GM19099 (cell line): ENCODE results near the gene PXK.

Source experiments
- POLR2A ChIP-seq: IDR thresholded peaks from 3 replicates; pipeline ENCODE4 v1.6.1; 2011; ENCODE audit warnings: low read depth; ENCODE audit not compliant: insufficient read length; ENCODE audit errors: extremely low read depth

The PXK gene

GRCh38 chr3:58334506-58334884, 1.8 kb downstream of the PXK start:
- no peak for TF ChIP-seq POLR2A

DNA sequence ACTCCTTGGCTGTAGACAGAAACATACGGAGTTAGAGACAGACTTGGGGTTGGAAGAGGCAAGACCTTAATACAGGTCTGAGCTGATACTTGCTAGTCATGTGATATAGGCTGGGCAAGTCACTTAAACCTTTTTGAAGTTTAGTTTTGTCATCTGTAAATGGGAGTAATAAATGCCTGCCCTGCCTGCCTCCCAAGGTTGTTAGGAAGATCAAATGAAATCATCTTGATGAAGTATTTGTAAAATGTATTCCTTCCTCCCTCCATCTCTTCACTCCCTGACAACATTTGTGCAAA, 2.9 kb downstream of the PXK start:
- TF ChIP-seq POLR2A = no peak

- no peak for TF ChIP-seq POLR2A
Measured at GRCh38 chr3:58336135-58336882, 3.6 kb downstream of the PXK start.

GRCh38 chr3:58337190-58337589, 4.5 kb downstream of the PXK start:
- no peak for TF ChIP-seq POLR2A

DNA sequence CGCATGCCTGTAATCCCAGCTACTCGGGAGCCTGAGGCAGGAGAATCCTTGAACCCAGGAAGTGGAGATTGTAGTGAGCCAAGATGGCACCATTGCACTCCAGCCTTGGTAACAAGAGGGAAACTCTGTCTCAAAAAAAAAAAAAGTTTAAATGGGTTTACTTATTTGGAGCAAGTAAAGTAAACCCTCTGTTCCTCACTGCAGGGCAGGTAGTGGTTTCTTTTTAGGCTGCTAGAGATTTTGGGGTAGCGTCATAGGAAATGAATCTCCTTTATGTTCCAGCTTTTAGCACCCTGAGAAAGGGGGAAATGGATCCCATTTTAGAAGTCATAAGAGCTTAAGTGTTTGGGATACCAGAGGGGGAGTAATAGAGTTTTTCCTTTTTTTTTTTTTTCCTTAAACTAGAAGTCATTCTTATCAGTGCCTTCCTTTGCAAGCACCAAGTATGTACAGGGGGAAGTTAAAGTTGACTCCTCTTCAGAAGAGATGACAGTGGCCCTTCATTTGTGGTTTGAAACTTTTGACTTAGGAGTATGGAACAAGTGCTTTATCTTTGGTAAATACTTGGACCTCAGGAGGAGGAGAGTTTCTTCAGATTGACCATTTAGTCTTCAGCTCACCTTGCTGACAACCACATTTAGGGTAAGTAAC, 8.0 kb downstream of the PXK start:
- TF ChIP-seq POLR2A = no peak

GRCh38 chr3:58341376-58341775, 8.7 kb downstream of the PXK start:
- no peak for TF ChIP-seq POLR2A

DNA sequence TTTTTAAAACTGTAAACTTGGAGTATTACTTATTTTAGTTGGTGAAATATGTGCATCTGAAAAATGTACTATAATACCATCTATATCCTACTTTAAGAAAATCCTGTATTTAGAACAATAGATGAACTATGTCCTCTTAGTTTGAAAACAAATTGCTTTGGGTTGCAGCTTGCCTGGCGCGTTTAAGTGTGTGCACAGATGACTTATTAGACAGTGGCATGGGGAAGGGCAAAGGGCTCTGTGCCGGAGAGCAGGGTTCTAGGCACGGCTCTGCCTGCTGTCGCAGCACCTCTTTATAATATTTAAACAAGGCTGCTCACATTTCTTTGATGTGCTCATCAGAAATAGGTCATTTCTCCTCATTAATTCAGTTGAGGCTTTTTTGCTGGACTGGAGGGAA, 10.0 kb downstream of the PXK start:
- TF ChIP-seq POLR2A = no peak

- no peak for TF ChIP-seq POLR2A
Measured at GRCh38 chr3:58345457-58345856, 12.8 kb downstream of the PXK start.

GRCh38 chr3:58346368-58346767, 13.7 kb downstream of the PXK start:
- TF ChIP-seq POLR2A = no peak

GRCh38 chr3:58347984-58348383, 15.3 kb downstream of the PXK start:
- no peak for TF ChIP-seq POLR2A

- TF ChIP-seq POLR2A = no peak
Measured at GRCh38 chr3:58349792-58350626, 17.3 kb downstream of the PXK start.

GRCh38 chr3:58350627-58351013, 17.9 kb downstream of the PXK start:
- no peak for TF ChIP-seq POLR2A

GRCh38 chr3:58351920-58352319, 19.2 kb downstream of the PXK start:
- no peak for TF ChIP-seq POLR2A

- no peak for TF ChIP-seq POLR2A
Measured at GRCh38 chr3:58352626-58353025, 19.9 kb downstream of the PXK start.

DNA sequence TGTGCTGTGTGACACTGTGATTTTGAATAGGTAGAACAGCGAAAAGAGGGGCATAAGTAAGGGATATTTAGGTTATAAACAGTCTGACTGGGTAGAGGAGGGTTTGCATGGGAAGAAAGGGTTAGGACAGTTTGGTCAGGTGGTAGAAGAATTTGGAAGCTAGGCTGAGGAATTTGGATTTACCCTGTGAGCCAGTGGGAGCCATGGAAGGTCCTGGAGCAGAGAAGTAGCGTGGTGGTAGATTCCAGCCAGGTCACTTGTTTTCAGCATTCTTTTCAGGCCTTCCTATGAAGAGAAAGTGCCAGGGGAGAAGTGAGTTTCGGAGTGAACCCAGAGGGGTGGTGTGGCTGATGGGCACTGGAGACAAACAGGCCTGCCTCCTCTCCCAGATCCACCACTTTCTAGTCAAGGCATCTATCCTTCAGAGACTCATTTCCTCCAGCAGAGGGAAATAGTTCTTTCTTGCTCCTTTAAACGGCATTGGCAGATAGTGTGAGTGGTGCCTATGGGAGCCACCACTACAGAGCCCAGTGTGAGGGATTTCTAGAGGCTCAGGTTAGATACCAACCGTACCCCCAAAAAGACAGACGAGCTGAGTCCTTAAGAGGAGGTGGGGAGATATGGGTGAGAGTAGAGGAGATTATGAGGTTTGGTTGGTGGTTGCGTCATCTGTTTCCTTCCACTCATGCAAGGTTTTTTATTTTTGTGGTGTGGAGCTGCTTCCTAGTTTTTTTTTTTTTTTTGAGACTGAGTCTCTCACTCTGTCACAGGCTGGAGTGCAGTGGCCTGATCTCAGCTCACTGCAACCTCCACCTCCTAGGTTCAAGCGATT, 21.2 kb downstream of the PXK start:
- no peak for TF ChIP-seq POLR2A
